B cell (primary cell): ENCODE results near the gene GTPBP4. TPM values are rescaled to one million over a fixed set of nuclear protein-coding genes. Genes with fewer than 3 reads are reported as not detected.

Experiments
- ATAC-seq: fragments of 200-7000 bp; cut with Tn5 transposase; one replicate; pipeline ENCODE4 v1.10.0; 2021; ENCODE audit warnings: low read depth, mild to moderate bottlenecking, moderate number of reproducible peaks, moderate library complexity
- CTCF ChIA-PET: fragments of 350-600 bp; sonication (Branson Sonifier 250); formaldehyde crosslinking; loops from one replicate; lab custom pipeline; 2021; ENCODE audit warnings: antibody characterized with exemption, inconsistent platforms; lab: Charles Lee
- POLR2A ChIA-PET: fragments of 350-600 bp; sonication (Branson Sonifier 250); formaldehyde crosslinking; loops from one replicate; lab custom pipeline; 2021; ENCODE audit warnings: antibody characterized with exemption; lab: Charles Lee
- DNase-seq: peaks from one replicate; pipeline ENCODE4 v3.0.0; 2013
- H2AFZ ChIP-seq: 2 replicates; pipeline ENCODE4 v1.6.1; 2012; ENCODE audit warnings: mild to moderate bottlenecking, low read depth, low read length; ENCODE audit not compliant: insufficient read depth, poor library complexity, severe bottlenecking
- H3K27ac ChIP-seq, 2 donors: 1 replicate in 1 of 2; 2 replicates in 1 of 2; pipeline ENCODE4 v1.5.1; 2012 to 2013; ENCODE audit warnings: low read length in 2 of 2, mild to moderate bottlenecking in 2 of 2, moderate library complexity in 1 of 2
- H3K27me3 ChIP-seq, 4 experiments: fragments of 200-600 bp in 1 of 4; sonication (generic) in 1 of 4; replicated peaks in 1 of 4; 1 replicate in 2 of 4; 2 replicates in 2 of 4; pipeline versions ENCODE4 v1.6.1 to v1.7.0; 2013 to 2016; ENCODE audit warnings: low read length in 3 of 4, mild to moderate bottlenecking in 2 of 4, mixed read lengths in 1 of 4, moderate library complexity in 1 of 4; ENCODE audit not compliant: insufficient read depth in 4 of 4, control insufficient read depth in 3 of 4; ENCODE audit errors: control extremely low read depth in 1 of 4
- H3K36me3 ChIP-seq, 2 experiments: replicated peaks in 1 of 2; 1 replicate in 1 of 2; 2 replicates in 1 of 2; pipeline versions ENCODE4 v1.6.1 to v1.7.1; 2013; ENCODE audit warnings: low read length in 1 of 2; ENCODE audit not compliant: insufficient read depth in 2 of 2, control insufficient read depth in 1 of 2; ENCODE audit errors: control extremely low read depth in 1 of 2, extremely low read depth in 1 of 2
- H3K4me1 ChIP-seq, 2 donors: fragments of 200-600 bp in 1 of 2; sonication (generic) in 1 of 2; 1 replicate in 1 of 2; 2 replicates in 1 of 2; pipeline versions ENCODE4 v1.5.1 to v1.6.1; 2013 to 2017; ENCODE audit warnings: low read length in 2 of 2; ENCODE audit not compliant: control insufficient read depth in 2 of 2, insufficient read depth in 2 of 2
- H3K4me2 ChIP-seq: replicated peaks from 2 replicates; pipeline ENCODE3; 2012; ENCODE audit warnings: mild to moderate bottlenecking, low read depth, low read length; ENCODE audit not compliant: poor library complexity, severe bottlenecking
- H3K4me3 ChIP-seq, 5 experiments: fragments of 200-600 bp in 1 of 5; sonication (generic) in 1 of 5; 1 replicate in 3 of 5; 2 replicates in 2 of 5; pipeline versions ENCODE4 v1.5.1 to v1.7.0; 2011 to 2016; ENCODE audit warnings: low read length in 4 of 5, mild to moderate bottlenecking in 4 of 5, low read depth in 2 of 5, control low read depth in 1 of 5, moderate library complexity in 1 of 5; ENCODE audit not compliant: insufficient read depth in 1 of 5; ENCODE audit errors: control extremely low read depth in 1 of 5, extremely low read depth in 1 of 5
- H3K79me2 ChIP-seq: fragments of 200-600 bp; sonication (generic); one replicate; pipeline ENCODE4 v1.6.0; 2016; ENCODE audit warnings: low read length; ENCODE audit not compliant: control insufficient read depth, insufficient read depth
- H3K9ac ChIP-seq: fragments of 200-600 bp; sonication (generic); 2 replicates; pipeline ENCODE4 v1.6.1; 2017; ENCODE audit warnings: mild to moderate bottlenecking, low read length, moderate library complexity
- H3K9me3 ChIP-seq, 3 donors: one replicate each; pipeline versions ENCODE4 v1.6.1 to v1.7.1; 2013; ENCODE audit warnings: low read length in 2 of 3; ENCODE audit not compliant: control insufficient read depth in 2 of 3, insufficient read depth in 1 of 3; ENCODE audit errors: control extremely low read depth in 1 of 3
- H4K20me1 ChIP-seq: 2 replicates; pipeline ENCODE4 v1.6.0; 2012; ENCODE audit warnings: mild to moderate bottlenecking, low read length; ENCODE audit not compliant: insufficient read depth, control insufficient read depth, poor library complexity, severe bottlenecking
- H3K27ac Mint-ChIP-seq: one replicate; pipeline ENCODE4 v1.8.0; 2021; ENCODE audit warnings: mixed read lengths
- H3K27me3 Mint-ChIP-seq: one replicate; pipeline ENCODE4 v1.8.0; 2021; ENCODE audit warnings: mixed read lengths
- H3K4me1 Mint-ChIP-seq: one replicate; pipeline ENCODE4 v1.8.0; 2021; ENCODE audit warnings: mixed read lengths
- H3K4me3 Mint-ChIP-seq: one replicate; pipeline ENCODE4 v1.8.0; 2021; ENCODE audit warnings: mixed read lengths
- H3K9me3 Mint-ChIP-seq: one replicate; pipeline ENCODE4 v1.8.0; 2022; ENCODE audit warnings: mixed read lengths; ENCODE audit not compliant: insufficient read depth
- CTCF ChIP-seq: fragments of 200-600 bp; IDR thresholded peaks from one replicate; pipeline ENCODE4 v1.8.0; 2022; ENCODE audit warnings: antibody characterized with exemption, mild to moderate bottlenecking
- EZH2 ChIP-seq: IDR thresholded peaks from 2 replicates; pipeline ENCODE4 v1.6.1; 2012; ENCODE audit warnings: borderline replicate concordance, low read depth, mild to moderate bottlenecking, moderate library complexity, low read length; ENCODE audit not compliant: insufficient read depth, poor library complexity, severe bottlenecking
- WGBS: methylation state at CpG from one replicate; pipeline ENCODE4 v1.1.5; 2013; ENCODE audit warnings: missing lambda C conversion rate; ENCODE audit not compliant: insufficient coverage; 5-methylcytosine and 5-hydroxymethylcytosine counted together
- intact Hi-C: fragments of 100-400 bp; cut with micrococcal nuclease; formaldehyde crosslinking; loops from one replicate; pipeline ENCODE4 v1.10.0; 2022
- polyA plus RNA-seq: library from polyadenylated mRNA; depleted of rRNA; stranded (reverse); fragments of >200 nt; gene quantifications from 2 replicates; pipeline ENCODE4 v1.2.3, GENCODE V29; 2012
- total RNA-seq, 2 donors: library from RNA; stranded (reverse); fragments of 120-200 nt in 1 of 2; gene quantifications; 1 replicate in 1 of 2; 2 replicates in 1 of 2; pipeline versions ENCODE4 v1.2.3 to v1.2.4, GENCODE V29; 2013 to 2022

GTPBP4 gene
- total and polyA plus RNA-seq, 2 donors (not counting 1 experiment from before 2014, with no cell fraction given), result 11.8 to 45.4 TPM

GRCh38 chr10:1059902-1060301, 71.7 kb downstream of the GTPBP4 start:
- Histone ChIP-seq H3K79me2 (peaks cover 94% of the 10 kb centered on the region), H3K9me3 (no peaks in the 10 kb centered on the region), H3K36me3 (peaks cover 3 to 14% of the 10 kb centered on the region in 2 experiments), H3K4me2 (no peak overlapping the region), H4K20me1 (peaks cover 39% of the 10 kb centered on the region), H3K4me1 (peaks cover 13 to 24% of the 10 kb centered on the region in 2 donors), H3K9ac (no peak overlapping the region), H3K27me3 (no peaks in the 10 kb centered on the region), H3K4me3 (no peak overlapping the region), H2AFZ (no peak overlapping the region), H3K27ac (no peak overlapping the region)
- Mint-ChIP-seq H3K9me3 (no peaks in the 10 kb centered on the region), H3K4me3 (no peak overlapping the region), H3K27ac (no peak overlapping the region), H3K27me3 (no peaks in the 10 kb centered on the region), H3K4me1 (peaks cover 47% of the 10 kb centered on the region)
- intact Hi-C loops, result no loop called here
- no peak for ATAC-seq
- ChIA-PET CTCF (no interaction called here), POLR2A (no interaction called here)
- WGBS, result 96% methylated on average over 7 of the region's 8 CpGs
- DNase-seq, result no peak
- TF ChIP-seq EZH2, result no peak
- no peak for TF ChIP-seq CTCF

DNA sequence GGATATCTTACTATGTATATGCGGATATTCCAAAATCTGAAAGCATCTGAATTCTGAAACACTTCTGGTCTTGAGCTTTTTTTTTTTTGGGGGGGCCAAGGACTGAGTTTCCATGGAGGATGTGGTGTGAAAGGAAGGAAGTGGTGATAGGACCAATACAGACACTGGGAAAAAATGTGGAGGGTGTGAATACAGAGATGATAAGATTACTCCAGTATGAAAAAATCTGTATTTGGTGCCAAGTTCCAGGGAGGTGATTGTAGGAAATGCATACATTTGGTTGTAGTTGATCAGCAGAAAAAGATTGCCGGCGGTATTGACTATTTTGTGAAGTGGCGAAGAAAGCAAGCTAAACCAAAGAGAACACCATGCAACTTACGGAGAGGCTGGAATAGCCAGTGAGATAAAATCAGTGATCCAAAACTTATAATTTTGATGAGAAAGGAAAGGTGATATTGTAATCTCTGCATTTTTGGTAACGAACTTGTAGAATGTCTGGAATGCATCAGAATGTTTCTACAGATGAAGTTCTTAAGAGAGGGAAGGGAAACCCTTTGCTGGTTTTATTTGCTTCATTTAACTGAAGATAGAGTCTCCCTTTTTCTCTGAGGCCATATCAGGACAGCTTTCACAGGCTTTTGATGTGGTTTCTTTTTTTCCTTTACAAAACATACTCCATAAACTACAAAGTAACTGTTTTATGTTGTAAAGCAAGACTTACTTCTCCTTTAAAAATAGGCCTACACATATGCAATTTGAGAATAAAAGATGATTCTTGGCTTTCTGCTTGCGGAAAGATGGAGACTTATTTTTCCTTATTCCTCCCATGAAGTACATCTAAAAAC, 73.9 kb downstream of the GTPBP4 start:
- no peak overlapping the region for H3K27ac ChIP-seq
- H3K36me3 ChIP-seq, result peaks cover 3 to 14% of the 10 kb centered on the region in 2 experiments
- H3K9me3 Mint-ChIP-seq, result no peaks in the 10 kb centered on the region
- TF ChIP-seq EZH2 (no peak), CTCF (no peak)
- intact Hi-C loops, result no loop called here
- no peak overlapping the region for H3K4me3 ChIP-seq
- no peak overlapping the region for H3K4me3 Mint-ChIP-seq
- peaks cover 8 to 11% of the 10 kb centered on the region in 2 donors for H3K4me1 ChIP-seq
- H3K27me3 Mint-ChIP-seq, result no peaks in the 10 kb centered on the region
- no peak overlapping the region for H3K4me2 ChIP-seq
- H3K9ac ChIP-seq, result no peak overlapping the region
- no peaks in the 10 kb centered on the region for H3K27me3 ChIP-seq
- no peak overlapping the region for H2AFZ ChIP-seq
- peaks cover 78% of the 10 kb centered on the region for H3K79me2 ChIP-seq
- no peaks in the 10 kb centered on the region for H3K9me3 ChIP-seq
- POLR2A ChIA-PET, result interaction anchor here (0.7 kb wide), 1 partner anchor 14 kb away, joined by 3 read pairs; the partner anchor contains the start of gene IDI1
- 93% methylated on average over 5 of the region's 7 CpGs for WGBS
- DNase-seq (no peak), ATAC-seq (no peak)
- H4K20me1 ChIP-seq, result peaks cover 39% of the 10 kb centered on the region
- peaks cover 33% of the 10 kb centered on the region for H3K4me1 Mint-ChIP-seq
- no peak overlapping the region for H3K27ac Mint-ChIP-seq
- CTCF ChIA-PET, result interaction anchor here (0.7 kb wide), 1 partner anchor 120 kb away, joined by 5 read pairs; no protein-coding TSS in a partner anchor
